ENCODE data around the gene SCLY. TPM values are rescaled to one million over a fixed set of nuclear protein-coding genes. Genes with fewer than 3 reads are reported as not detected.

SCLY gene
- total RNA-seq, 1 experiment from 2014 or later = 28.7 TPM

DNA sequence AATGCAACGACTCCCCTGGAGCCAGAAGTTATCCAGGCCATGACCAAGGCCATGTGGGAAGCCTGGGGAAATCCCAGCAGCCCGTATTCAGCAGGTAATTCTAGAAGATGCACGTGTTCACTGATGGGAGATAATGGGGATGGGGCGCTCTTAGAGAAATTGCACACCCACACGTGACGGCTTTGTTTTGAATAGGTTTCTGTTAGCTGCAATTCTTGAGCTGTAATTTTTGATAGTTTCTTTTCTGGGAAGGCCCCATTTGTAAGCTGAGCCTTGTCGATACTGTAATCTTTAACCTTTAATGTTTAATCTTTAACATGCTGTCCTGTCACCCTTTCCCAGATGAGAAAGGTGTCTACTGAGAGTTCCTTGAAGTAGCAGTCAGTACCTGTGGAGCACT lies 3.6 kb downstream of the SCLY start (continued):
- TF ChIP-seq SIN3A (IDR thresholded peaks at IDR 0.05; ENCODE audit: low read depth) = no peak

GRCh38 chr2:238065071-238065846 lies 4.5 kb downstream of the SCLY start:
- H3K27me3 ChIP-seq (ENCODE audit: insufficient read depth, low read length) = no peaks in the 10 kb centered on the region
- peaks cover 3 to 13% of the 10 kb centered on the region in 2 experiments; a peak in 2 of 4 replicates for H3K4me1 ChIP-seq (ENCODE audit: control insufficient read depth in 1 of 2, insufficient read depth in 2 of 2, low read length in 2 of 2)
- no peaks in the 10 kb centered on the region for H3K9me3 ChIP-seq (ENCODE audit: control insufficient read depth in 1 of 2, insufficient read depth in 1 of 2, low read depth in 1 of 2, low read length in 2 of 2)
- no peak overlapping the region for H3K4me3 ChIP-seq (replicated peaks in 1 of 2; ENCODE audit: low read depth in 1 of 2, low read length in 2 of 2)
- H3K9ac ChIP-seq (ENCODE audit: low read length) = no peak overlapping the region
- no TSS peak for BruUV-seq (replicated peaks)
- ChIA-PET CTCF (no interaction called here), RAD21 (ENCODE audit: low non-redundant PET in 1 of 2, low total read pairs in 2 of 2, uncharacterized antibody in 2 of 2, unreplicated experiment in 2 of 2) (no interaction called here), POLR2A (interaction anchor here (1.0 kb wide), 1 partner anchor 33 kb away, joined by 3 read pairs; no protein-coding TSS in a partner anchor)
- no peak for ATAC-seq
- no peak overlapping the region for H3K4me2 ChIP-seq (ENCODE audit: low read length)
- no peak for DNase-seq (ENCODE audit: low read depth, low spot score)
- no peaks in the 10 kb centered on the region for H4K20me1 ChIP-seq (ENCODE audit: insufficient read depth)
- peaks cover 40% of the 10 kb centered on the region for H3K79me2 ChIP-seq (ENCODE audit: insufficient read depth, low read length)
- H3K36me3 ChIP-seq (ENCODE audit: control insufficient read depth in 1 of 2, insufficient read depth in 2 of 2, low read length in 2 of 2) = peaks cover 13 to 43% of the 10 kb centered on the region in 2 experiments; a peak in 3 of 4 replicates
- TF ChIP-seq, protein P1, sequence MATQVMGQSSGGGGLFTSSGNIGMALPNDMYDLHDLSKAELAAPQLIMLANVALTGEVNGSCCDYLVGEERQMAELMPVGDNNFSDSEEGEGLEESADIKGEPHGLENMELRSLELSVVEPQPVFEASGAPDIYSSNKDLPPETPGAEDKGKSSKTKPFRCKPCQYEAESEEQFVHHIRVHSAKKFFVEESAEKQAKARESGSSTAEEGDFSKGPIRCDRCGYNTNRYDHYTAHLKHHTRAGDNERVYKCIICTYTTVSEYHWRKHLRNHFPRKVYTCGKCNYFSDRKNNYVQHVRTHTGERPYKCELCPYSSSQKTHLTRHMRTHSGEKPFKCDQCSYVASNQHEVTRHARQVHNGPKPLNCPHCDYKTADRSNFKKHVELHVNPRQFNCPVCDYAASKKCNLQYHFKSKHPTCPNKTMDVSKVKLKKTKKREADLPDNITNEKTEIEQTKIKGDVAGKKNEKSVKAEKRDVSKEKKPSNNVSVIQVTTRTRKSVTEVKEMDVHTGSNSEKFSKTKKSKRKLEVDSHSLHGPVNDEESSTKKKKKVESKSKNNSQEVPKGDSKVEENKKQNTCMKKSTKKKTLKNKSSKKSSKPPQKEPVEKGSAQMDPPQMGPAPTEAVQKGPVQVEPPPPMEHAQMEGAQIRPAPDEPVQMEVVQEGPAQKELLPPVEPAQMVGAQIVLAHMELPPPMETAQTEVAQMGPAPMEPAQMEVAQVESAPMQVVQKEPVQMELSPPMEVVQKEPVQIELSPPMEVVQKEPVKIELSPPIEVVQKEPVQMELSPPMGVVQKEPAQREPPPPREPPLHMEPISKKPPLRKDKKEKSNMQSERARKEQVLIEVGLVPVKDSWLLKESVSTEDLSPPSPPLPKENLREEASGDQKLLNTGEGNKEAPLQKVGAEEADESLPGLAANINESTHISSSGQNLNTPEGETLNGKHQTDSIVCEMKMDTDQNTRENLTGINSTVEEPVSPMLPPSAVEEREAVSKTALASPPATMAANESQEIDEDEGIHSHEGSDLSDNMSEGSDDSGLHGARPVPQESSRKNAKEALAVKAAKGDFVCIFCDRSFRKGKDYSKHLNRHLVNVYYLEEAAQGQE (IDR thresholded peaks at IDR 0.05; ENCODE audit: low read depth) = no peak
- TF ChIP-seq YY1 (IDR thresholded peaks at IDR 0.05; ENCODE audit: extremely low read depth, insufficient replicate concordance, low read depth, low read length) (no peak), ELF1 (IDR thresholded peaks at IDR 0.05; ENCODE audit: borderline replicate concordance, low read depth) (no peak), RAD21 (IDR thresholded peaks at IDR 0.05; ENCODE audit: low read depth) (no peak), CBX3 (IDR thresholded peaks at IDR 0.05; ENCODE audit: low read depth) (no peak), POLR2AphosphoS5 (IDR thresholded peaks at IDR 0.05; ENCODE audit: low read depth, low read length) (no peak), FOSL1 (IDR thresholded peaks at IDR 0.05; ENCODE audit: low read depth) (no peak), JUND (IDR thresholded peaks at IDR 0.05) (no peak), EZH2phosphoT487 (IDR thresholded peaks at IDR 0.05; ENCODE audit: borderline replicate concordance) (no peak), MAX (IDR thresholded peaks at IDR 0.05) (no peak), EGR1 (IDR thresholded peaks at IDR 0.05; ENCODE audit: low read depth) (no peak), ZBTB33 (IDR thresholded peaks at IDR 0.05; ENCODE audit: extremely low read depth, insufficient replicate concordance, low read length) (no peak)
- TF ChIP-seq, protein P2, sequence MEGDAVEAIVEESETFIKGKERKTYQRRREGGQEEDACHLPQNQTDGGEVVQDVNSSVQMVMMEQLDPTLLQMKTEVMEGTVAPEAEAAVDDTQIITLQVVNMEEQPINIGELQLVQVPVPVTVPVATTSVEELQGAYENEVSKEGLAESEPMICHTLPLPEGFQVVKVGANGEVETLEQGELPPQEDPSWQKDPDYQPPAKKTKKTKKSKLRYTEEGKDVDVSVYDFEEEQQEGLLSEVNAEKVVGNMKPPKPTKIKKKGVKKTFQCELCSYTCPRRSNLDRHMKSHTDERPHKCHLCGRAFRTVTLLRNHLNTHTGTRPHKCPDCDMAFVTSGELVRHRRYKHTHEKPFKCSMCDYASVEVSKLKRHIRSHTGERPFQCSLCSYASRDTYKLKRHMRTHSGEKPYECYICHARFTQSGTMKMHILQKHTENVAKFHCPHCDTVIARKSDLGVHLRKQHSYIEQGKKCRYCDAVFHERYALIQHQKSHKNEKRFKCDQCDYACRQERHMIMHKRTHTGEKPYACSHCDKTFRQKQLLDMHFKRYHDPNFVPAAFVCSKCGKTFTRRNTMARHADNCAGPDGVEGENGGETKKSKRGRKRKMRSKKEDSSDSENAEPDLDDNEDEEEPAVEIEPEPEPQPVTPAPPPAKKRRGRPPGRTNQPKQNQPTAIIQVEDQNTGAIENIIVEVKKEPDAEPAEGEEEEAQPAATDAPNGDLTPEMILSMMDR (IDR thresholded peaks at IDR 0.05 in 2 of 3, conservative IDR thresholded peaks at IDR 0.05 in 1 of 3; ENCODE audit: borderline replicate concordance in 1 of 3, insufficient read depth in 1 of 3, low read depth in 2 of 3, low read length in 2 of 3) = no peak
- no peak overlapping the region for H2AFZ ChIP-seq (ENCODE audit: low read depth, low read length, poor library complexity, severe bottlenecking)
- intact Hi-C loops (cut with micrococcal nuclease) = no loop called here
- H3K9me2 ChIP-seq (ENCODE audit: insufficient read depth) = no peaks in the 10 kb centered on the region
- H3K27ac ChIP-seq (ENCODE audit: low read depth, low read length) = no peak overlapping the region
